Keratinocyte (primary cell): Measurements from ENCODE around the gene ZKSCAN1. TPM values are rescaled to one million over a fixed set of nuclear protein-coding genes. Genes with fewer than 3 reads are reported as not detected.
"Not testable (repeated sequence)": the region's sequence is repeated elsewhere in the genome, so short reads cannot be mapped to it uniquely, and the experiment has no call there.

Experiments used
- DNase-seq: peaks from one replicate; pipeline ENCODE4 v3.0.0-alpha.2; 2011; ENCODE audit warnings: low read depth, missing footprints, low spot score
- FAIRE-seq: peaks from 2 replicates; lab custom pipeline; 2011; peaks lifted over from hg19 to GRCh38; lab: Jason Lieb, UNC
- H2AFZ ChIP-seq: 2 replicates; pipeline ENCODE4 v1.6.0; 2012; ENCODE audit warnings: low read length, control low read depth, inconsistent platforms; ENCODE audit not compliant: control insufficient read depth
- H3K27ac ChIP-seq: 2 replicates; pipeline ENCODE4 v1.5.1; 2011; ENCODE audit warnings: low read length; ENCODE audit not compliant: control insufficient read depth, insufficient read depth
- H3K27me3 ChIP-seq: 3 replicates; pipeline ENCODE4 v1.6.0; 2011; ENCODE audit warnings: low read length; ENCODE audit not compliant: control insufficient read depth, insufficient read depth; ENCODE audit errors: extremely low read depth
- H3K36me3 ChIP-seq, 2 experiments: 2 replicates in 1 of 2; 3 replicates in 1 of 2; pipeline ENCODE4 v1.5.1; 2011; ENCODE audit warnings: low read length in 2 of 2, mild to moderate bottlenecking in 1 of 2; ENCODE audit not compliant: control insufficient read depth in 2 of 2, insufficient read depth in 2 of 2; ENCODE audit errors: extremely low read depth in 1 of 2
- H3K4me1 ChIP-seq: 3 replicates; pipeline ENCODE4 v1.5.1; 2011; ENCODE audit warnings: low read length; ENCODE audit not compliant: control insufficient read depth, insufficient read depth; ENCODE audit errors: extremely low read depth
- H3K4me2 ChIP-seq: 3 replicates; pipeline ENCODE4 v1.6.0; 2011; ENCODE audit warnings: low read depth, low read length; ENCODE audit not compliant: control insufficient read depth, insufficient read depth; ENCODE audit errors: extremely low read depth
- H3K4me3 ChIP-seq, 3 experiments: fragments of 200-600 bp in 1 of 3; sonication (generic) in 1 of 3; 2 replicates in 2 of 3; 3 replicates in 1 of 3; pipeline ENCODE4 v1.5.1; 2011 to 2016; ENCODE audit warnings: low read length in 3 of 3, mild to moderate bottlenecking in 3 of 3, control low read depth in 2 of 3, inconsistent platforms in 1 of 3, low read depth in 1 of 3, mixed read lengths in 1 of 3, mixed run types in 1 of 3, moderate library complexity in 1 of 3; ENCODE audit not compliant: control insufficient read depth in 2 of 3, insufficient read depth in 2 of 3; ENCODE audit errors: extremely low read depth in 1 of 3
- H3K79me2 ChIP-seq: 2 replicates; pipeline ENCODE4 v1.6.0; 2012; ENCODE audit warnings: low read length; ENCODE audit not compliant: control insufficient read depth, insufficient read depth
- H3K9ac ChIP-seq: 3 replicates; pipeline ENCODE4 v1.6.0; 2011; ENCODE audit warnings: low read length; ENCODE audit not compliant: control insufficient read depth, insufficient read depth; ENCODE audit errors: extremely low read depth
- H3K9me1 ChIP-seq: 3 replicates; pipeline ENCODE4 v1.6.0; 2011; ENCODE audit warnings: low read length; ENCODE audit not compliant: control insufficient read depth, insufficient read depth; ENCODE audit errors: extremely low read depth
- H3K9me3 ChIP-seq: 2 replicates; pipeline ENCODE4 v1.5.1; 2012; ENCODE audit warnings: low read depth, low read length; ENCODE audit not compliant: control insufficient read depth
- H4K20me1 ChIP-seq: 3 replicates; pipeline ENCODE4 v1.6.0; 2011; ENCODE audit warnings: low read length; ENCODE audit not compliant: control insufficient read depth, insufficient read depth; ENCODE audit errors: extremely low read depth
- CTCF ChIP-seq, 3 experiments: IDR thresholded peaks in 1 of 3; conservative IDR thresholded peaks in 1 of 3; optimal IDR thresholded peaks in 1 of 3; 2 replicates in 2 of 3; 3 replicates in 1 of 3; pipeline versions ENCODE3 to v1.5.1; 2011; ENCODE audit warnings: low read length in 3 of 3, mild to moderate bottlenecking in 3 of 3, moderate library complexity in 2 of 3, control low read depth in 1 of 3, inconsistent platforms in 1 of 3; ENCODE audit not compliant: insufficient read depth in 2 of 3; ENCODE audit errors: extremely low read depth in 1 of 3
- EZH2 ChIP-seq: IDR thresholded peaks from one replicate; pipeline ENCODE4 v1.6.1; 2012; ENCODE audit warnings: inconsistent platforms, mild to moderate bottlenecking, low read length, moderate library complexity
- dilution Hi-C: fragments of 300-500 bp; cut with MboI; formaldehyde crosslinking; loops from one replicate; pipeline ENCODE4 v1.7.0; 2020; ENCODE audit warnings: low sequenced_read_pairs; ENCODE audit not compliant: extremely low pct_ligation_motif_present
- polyA plus RNA-seq, 5 experiments: library from polyadenylated mRNA; depleted of rRNA in 3 of 5; stranded (reverse) in 3 of 5; stranded (forward) in 1 of 5; unstranded in 1 of 5; fragments of >200 nt; gene quantifications; 1 replicate in 1 of 5; 2 replicates in 3 of 5; 3 replicates in 1 of 5; pipeline versions ENCODE4 v1.2.1 to v1.2.3, GENCODE V29; 2011 to 2012; ENCODE audit warnings: missing spikeins in 2 of 5, low read depth in 1 of 5, low replicate concordance in 1 of 5

Gene ZKSCAN1
- polyA plus RNA-seq, 1 donor (not counting 4 experiments of a cell fraction or from before 2014, with no cell fraction given): 24.7 TPM

- Histone ChIP-seq H3K9me3 (no peaks in the 10 kb centered on the region), H3K27me3 (no peaks in the 10 kb centered on the region), H2AFZ (no peak overlapping the region), H3K9ac (no peak overlapping the region), H3K36me3 (no peaks in the 10 kb centered on the region), H3K27ac (no peak overlapping the region), H3K9me1 (no peaks in the 10 kb centered on the region), H3K4me2 (no peak overlapping the region), H3K4me3 (no peak overlapping the region), H3K4me1 (no peaks in the 10 kb centered on the region), H3K79me2 (no peaks in the 10 kb centered on the region), H4K20me1 (no peaks in the 10 kb centered on the region)
- DNase-seq (no peak), FAIRE-seq (no peak)
- dilution Hi-C loops: no loop called here
- no peak for TF ChIP-seq EZH2
- TF ChIP-seq CTCF (optimal IDR thresholded peaks at IDR 0.05 in 1 of 3, IDR thresholded peaks at IDR 0.05 in 1 of 3, conservative IDR thresholded peaks at IDR 0.05 in 1 of 3; ENCODE audit: extremely low read depth in 1 of 3, insufficient read depth in 2 of 3, low read length in 3 of 3): no peak
Observed at GRCh38 chr7:99984593-99984992, 30.8 kb upstream of the ZKSCAN1 start.

GRCh38 chr7:99987306-99987705, 28.1 kb upstream of the ZKSCAN1 start:
- H3K4me1 ChIP-seq, H3K9me1 ChIP-seq, H3K4me2 ChIP-seq, H3K27ac ChIP-seq, H3K36me3 ChIP-seq, H4K20me1 ChIP-seq, H2AFZ ChIP-seq, H3K27me3 ChIP-seq, dilution Hi-C loops, DNase-seq, H3K4me3 ChIP-seq, H3K79me2 ChIP-seq, H3K9ac ChIP-seq, FAIRE-seq, H3K9me3 ChIP-seq: not testable (repeated sequence)

GRCh38 chr7:99987846-99988245, 27.6 kb upstream of the ZKSCAN1 start:
- H3K9ac ChIP-seq: no peak overlapping the region
- TF ChIP-seq CTCF (optimal IDR thresholded peaks at IDR 0.05 in 1 of 3, IDR thresholded peaks at IDR 0.05 in 1 of 3, conservative IDR thresholded peaks at IDR 0.05 in 1 of 3; ENCODE audit: extremely low read depth in 1 of 3, insufficient read depth in 2 of 3, low read length in 3 of 3) (no peak), EZH2 (no peak)
- H3K9me3 ChIP-seq: no peaks in the 10 kb centered on the region
- dilution Hi-C loops: no loop called here
- H3K27me3 ChIP-seq: peaks cover 4% of the 10 kb centered on the region
- no peak overlapping the region for H2AFZ ChIP-seq
- H4K20me1 ChIP-seq: no peaks in the 10 kb centered on the region
- H3K79me2 ChIP-seq: no peaks in the 10 kb centered on the region
- H3K27ac ChIP-seq: no peak overlapping the region
- H3K36me3 ChIP-seq: no peaks in the 10 kb centered on the region
- no peaks in the 10 kb centered on the region for H3K9me1 ChIP-seq
- H3K4me1 ChIP-seq: peaks cover 1% of the 10 kb centered on the region
- H3K4me3 ChIP-seq: no peak overlapping the region
- FAIRE-seq (no peak), DNase-seq (no peak)
- H3K4me2 ChIP-seq: no peak overlapping the region
